ENCODE measurements around the gene SGCD.

DNA sequence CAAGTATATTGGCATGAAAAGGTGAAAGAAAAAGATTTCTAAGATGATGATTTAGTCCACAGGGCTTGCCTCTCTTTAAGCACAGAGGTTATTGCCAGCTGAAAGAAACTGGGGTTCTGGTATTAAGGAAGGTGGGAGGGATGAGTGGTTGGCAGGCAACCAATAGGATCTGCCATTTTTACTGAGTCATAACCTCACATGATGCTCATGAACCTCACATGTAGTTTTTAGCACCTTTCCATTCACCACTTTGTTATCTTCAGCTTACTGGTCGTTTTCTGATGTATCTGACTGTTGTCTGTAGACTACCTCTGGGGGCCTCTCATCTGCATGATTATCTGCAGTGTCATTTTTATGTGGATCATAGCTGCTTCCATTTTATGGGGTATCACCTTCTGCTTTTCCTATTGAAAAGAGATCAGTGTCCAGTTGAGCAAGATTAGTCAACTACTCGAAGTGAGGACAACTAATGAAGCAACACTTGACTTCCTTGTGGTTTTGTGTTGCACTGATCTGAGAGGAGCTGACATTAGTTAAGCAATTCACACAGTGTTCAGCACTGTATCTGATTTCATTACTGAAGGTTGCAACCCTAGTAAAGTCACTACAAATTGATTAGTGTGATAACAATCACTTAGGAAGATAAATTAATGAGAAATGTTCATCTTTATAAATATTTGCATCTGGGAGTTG, 186.3 kb downstream of the SGCD start:
- TF ChIP-seq, protein P1, sequence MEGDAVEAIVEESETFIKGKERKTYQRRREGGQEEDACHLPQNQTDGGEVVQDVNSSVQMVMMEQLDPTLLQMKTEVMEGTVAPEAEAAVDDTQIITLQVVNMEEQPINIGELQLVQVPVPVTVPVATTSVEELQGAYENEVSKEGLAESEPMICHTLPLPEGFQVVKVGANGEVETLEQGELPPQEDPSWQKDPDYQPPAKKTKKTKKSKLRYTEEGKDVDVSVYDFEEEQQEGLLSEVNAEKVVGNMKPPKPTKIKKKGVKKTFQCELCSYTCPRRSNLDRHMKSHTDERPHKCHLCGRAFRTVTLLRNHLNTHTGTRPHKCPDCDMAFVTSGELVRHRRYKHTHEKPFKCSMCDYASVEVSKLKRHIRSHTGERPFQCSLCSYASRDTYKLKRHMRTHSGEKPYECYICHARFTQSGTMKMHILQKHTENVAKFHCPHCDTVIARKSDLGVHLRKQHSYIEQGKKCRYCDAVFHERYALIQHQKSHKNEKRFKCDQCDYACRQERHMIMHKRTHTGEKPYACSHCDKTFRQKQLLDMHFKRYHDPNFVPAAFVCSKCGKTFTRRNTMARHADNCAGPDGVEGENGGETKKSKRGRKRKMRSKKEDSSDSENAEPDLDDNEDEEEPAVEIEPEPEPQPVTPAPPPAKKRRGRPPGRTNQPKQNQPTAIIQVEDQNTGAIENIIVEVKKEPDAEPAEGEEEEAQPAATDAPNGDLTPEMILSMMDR (IDR thresholded peaks at IDR 0.05) = no peak
- no peak for TF ChIP-seq TCF7L2 (IDR thresholded peaks at IDR 0.05; ENCODE audit: low read depth, low read length)
- TF ChIP-seq POLR2AphosphoS5 (IDR thresholded peaks at IDR 0.05; ENCODE audit: low read depth, low read length) = no peak

Data from Panc1 (cell line).